Peyer's patch (tissue), 4 donors: ENCODE measurements around the gene RNF115. TPM values are rescaled to one million over a fixed set of nuclear protein-coding genes. Genes with fewer than 3 reads are reported as not detected.

Experiments used
- DNase-seq, 3 donors: peaks; one replicate each; pipeline ENCODE4 v3.0.0-alpha.2; 2017 to 2019
- H3K27ac ChIP-seq, 4 donors: fragments of 200-600 bp; sonication (generic); one replicate each; pipeline ENCODE4 v1.5.1; 2016 to 2019
- H3K27me3 ChIP-seq, 2 donors: fragments of 200-600 bp; sonication (generic); one replicate each; pipeline ENCODE4 v1.5.1; 2019
- H3K36me3 ChIP-seq, 3 donors: fragments of 200-600 bp; sonication (generic); one replicate each; pipeline ENCODE4 v1.5.1; 2016 to 2019
- H3K4me1 ChIP-seq, 4 donors: fragments of 200-600 bp; sonication (generic); one replicate each; pipeline ENCODE4 v1.5.1; 2016 to 2019
- H3K4me3 ChIP-seq, 4 donors: fragments of 200-600 bp; sonication (generic); 1 replicate in 3 of 4; 2 replicates in 1 of 4; pipeline ENCODE4 v1.5.1; 2016 to 2019; ENCODE audit warnings: mild to moderate bottlenecking in 1 of 4
- H3K9me3 ChIP-seq, 4 donors: fragments of 200-600 bp; sonication (generic); one replicate each; pipeline ENCODE4 v1.5.1; 2016 to 2019; ENCODE audit warnings: mild to moderate bottlenecking in 1 of 4
- POLR2A ChIP-seq, 2 donors: fragments of 450-650 bp; IDR thresholded peaks; one replicate each; pipeline ENCODE4 v1.5.1; 2017; ENCODE audit warnings: antibody characterized with exemption in 2 of 2, mild to moderate bottlenecking in 2 of 2, moderate library complexity in 2 of 2
- small RNA-seq, 2 donors: library from RNA; depleted of rRNA; stranded (forward); fragments of <200 nt; gene quantifications; one replicate each; pipeline ENCODE3, GENCODE V24; 2016
- total RNA-seq, 4 donors: library from RNA; depleted of rRNA; stranded (reverse); fragments of >200 nt; gene quantifications; one replicate each; pipeline ENCODE4 v1.1.0, GENCODE V29; 2016
- TF ChIP-seq, protein P1 (sequence below), 6 experiments: fragments of 450-650 bp in 4 of 6; fragments of 200-600 bp in 2 of 6; sonication (generic) in 1 of 6; IDR thresholded peaks; one replicate each; pipeline ENCODE4 v1.5.1; 2017 to 2019; ENCODE audit warnings: antibody characterized with exemption in 6 of 6, mild to moderate bottlenecking in 3 of 6, moderate library complexity in 1 of 6

Gene RNF115
- total RNA-seq, 4 donors from 2014 or later: 10.2 to 31.4 (median 15.0) TPM

DNA sequence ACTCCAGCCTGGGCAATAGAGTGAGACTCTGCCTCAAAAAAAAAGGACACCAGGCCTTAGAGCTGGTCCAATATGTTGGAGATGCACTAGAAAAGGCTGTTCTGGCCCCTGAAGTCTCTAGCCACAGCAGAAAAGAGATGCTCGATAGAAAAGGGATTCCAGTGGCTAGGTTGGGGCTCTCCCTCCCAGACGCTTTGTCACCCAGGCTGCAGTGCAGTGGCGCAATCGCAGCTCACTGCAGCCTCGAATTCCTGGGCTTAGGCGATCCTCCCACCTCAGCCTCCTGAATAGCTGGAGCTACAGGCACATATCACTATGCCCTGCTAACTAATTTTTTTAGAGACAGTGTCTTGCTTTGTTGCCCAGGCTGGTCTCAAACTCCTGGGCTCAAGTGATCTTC is 135.0 kb downstream of the RNF115 start:
- no peaks in the 10 kb centered on the region for H3K9me3 ChIP-seq
- no peaks in the 10 kb centered on the region for H3K27me3 ChIP-seq
- no peak overlapping the region for H3K27ac ChIP-seq
- TF ChIP-seq, protein P1, sequence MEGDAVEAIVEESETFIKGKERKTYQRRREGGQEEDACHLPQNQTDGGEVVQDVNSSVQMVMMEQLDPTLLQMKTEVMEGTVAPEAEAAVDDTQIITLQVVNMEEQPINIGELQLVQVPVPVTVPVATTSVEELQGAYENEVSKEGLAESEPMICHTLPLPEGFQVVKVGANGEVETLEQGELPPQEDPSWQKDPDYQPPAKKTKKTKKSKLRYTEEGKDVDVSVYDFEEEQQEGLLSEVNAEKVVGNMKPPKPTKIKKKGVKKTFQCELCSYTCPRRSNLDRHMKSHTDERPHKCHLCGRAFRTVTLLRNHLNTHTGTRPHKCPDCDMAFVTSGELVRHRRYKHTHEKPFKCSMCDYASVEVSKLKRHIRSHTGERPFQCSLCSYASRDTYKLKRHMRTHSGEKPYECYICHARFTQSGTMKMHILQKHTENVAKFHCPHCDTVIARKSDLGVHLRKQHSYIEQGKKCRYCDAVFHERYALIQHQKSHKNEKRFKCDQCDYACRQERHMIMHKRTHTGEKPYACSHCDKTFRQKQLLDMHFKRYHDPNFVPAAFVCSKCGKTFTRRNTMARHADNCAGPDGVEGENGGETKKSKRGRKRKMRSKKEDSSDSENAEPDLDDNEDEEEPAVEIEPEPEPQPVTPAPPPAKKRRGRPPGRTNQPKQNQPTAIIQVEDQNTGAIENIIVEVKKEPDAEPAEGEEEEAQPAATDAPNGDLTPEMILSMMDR (IDR thresholded peaks at IDR 0.05): no peak
- no peak for TF ChIP-seq POLR2A (IDR thresholded peaks at IDR 0.05)
- H3K4me3 ChIP-seq: no peak overlapping the region
- DNase-seq: no peak
- no peaks in the 10 kb centered on the region for H3K36me3 ChIP-seq
- peaks cover 0 to 15% (median 0%) of the 10 kb centered on the region in 4 donors for H3K4me1 ChIP-seq

Small RNAs within 50 kb of the gene (small RNA-seq; reads per million reads assigned to genes)
- 0 reads per million in 2 donors for gene MIR6736

Other genes starting within 250 kb of the RNF115 start
- 10 to 100 TPM; 34.7 to 82.4 (median 52.1) TPM for gene GPR89A, start 216.1 kb downstream of the RNF115 start, total RNA-seq
- 100 to 1,000 TPM in 3 of 4 donors, 10 to 100 TPM in 1; 25.6 to 251 (median 205) TPM for gene PDZK1, start 116.7 kb downstream of the RNF115 start, total RNA-seq
- gene CD160, start 104.6 kb downstream of the RNF115 start, total RNA-seq: 1 to 10 TPM in 2 of 4 donors, not detected in 2; 3.3 to 4.4 TPM
- 10 to 100 TPM; 17.5 to 79.2 (median 34.5) TPM for gene POLR3C, start 105 bp upstream of the RNF115 start, total RNA-seq
- 1 to 10 TPM in 3 of 4 donors, not detected in 1; 1.9 to 2.3 (median 2.0) TPM for gene NUDT17, start 21.5 kb upstream of the RNF115 start, total RNA-seq
- gene PIAS3, start 35.0 kb upstream of the RNF115 start, total RNA-seq: 10 to 100 TPM in 3 of 4 donors, 1 to 10 TPM in 1; 8.9 to 35.5 (median 17.2) TPM
- 1 to 10 TPM in 2 of 4 donors, under 1 TPM in 1, not detected in 1; 0.85 to 7.4 (median 1.2) TPM for gene ANKRD35, start 61.8 kb upstream of the RNF115 start, total RNA-seq
- 10 to 100 TPM in 3 of 4 donors, 1 to 10 TPM in 1; 4.2 to 23.9 (median 22.9) TPM for gene ITGA10, start 86.0 kb upstream of the RNF115 start, total RNA-seq
- 10 to 100 TPM; 21.5 to 33.8 (median 27.1) TPM for gene PEX11B, start 94.6 kb upstream of the RNF115 start, total RNA-seq
- 100 to 1,000 TPM in 1 of 4 donors, 10 to 100 TPM in 3; 47.6 to 105 (median 57.0) TPM for gene RBM8A, start 103.4 kb upstream of the RNF115 start, total RNA-seq
- 10 to 100 TPM in 1 of 4 donors, 1 to 10 TPM in 3; 3.7 to 10.7 (median 4.5) TPM for gene LIX1L, start 133.9 kb upstream of the RNF115 start, total RNA-seq
- 1 to 10 TPM in 1 of 4 donors, under 1 TPM in 1, not detected in 2; 0.54 to 3.7 TPM for gene ANKRD34A, start 140.5 kb upstream of the RNF115 start, total RNA-seq
- 10 to 100 TPM in 3 of 4 donors, 1 to 10 TPM in 1; 8.7 to 25.6 (median 12.5) TPM for gene POLR3GL, start 140.6 kb upstream of the RNF115 start, total RNA-seq
- 1,000 to 10,000 TPM in 2 of 4 donors, 100 to 1,000 TPM in 2; 313 to 1,366 (median 694) TPM for gene TXNIP, start 172.5 kb upstream of the RNF115 start, total RNA-seq
- gene HJV, start 197.6 kb upstream of the RNF115 start, total RNA-seq: not detected